ENCODE data around the gene STIMATE. TPM values are rescaled to one million over a fixed set of nuclear protein-coding genes. Genes with fewer than 3 reads are reported as not detected.

Gene STIMATE
- total and polyA plus RNA-seq, 2 experiments from 2014 or later: 11.2 to 23.6 TPM

GRCh38 chr3:52886049-52886730, 11.2 kb downstream of the STIMATE start:
- H3K36me3 ChIP-seq (ENCODE audit: insufficient read depth): no peaks in the 10 kb centered on the region
- DNase-seq (ENCODE audit: low spot score) (no peak), ATAC-seq (no peak)
- H3K27ac ChIP-seq (ENCODE audit: low read depth): no peak overlapping the region
- peaks cover 2% of the 10 kb centered on the region for H3K27me3 Mint-ChIP-seq (ENCODE audit: insufficient read depth, low read depth, poor library complexity)
- no peaks in the 10 kb centered on the region for H3K9me2 ChIP-seq (ENCODE audit: insufficient read depth)
- H3K27me3 ChIP-seq (ENCODE audit: insufficient read depth): no peaks in the 10 kb centered on the region
- H3K4me1 ChIP-seq (ENCODE audit: insufficient read depth): no peaks in the 10 kb centered on the region
- no peaks in the 10 kb centered on the region for H3F3A ChIP-seq (replicated peaks; ENCODE audit: low read depth)
- no peak overlapping the region for H3K4me3 Mint-ChIP-seq
- H2AFZ ChIP-seq: no peak overlapping the region
- H3K36me3 Mint-ChIP-seq (ENCODE audit: low read depth): peaks cover 16% of the 10 kb centered on the region; the same call in 2 of the 3 replicates
- H3K27ac Mint-ChIP-seq: no peak overlapping the region
- no peak overlapping the region for H3K4me2 ChIP-seq
- no peaks in the 10 kb centered on the region for H3K4me1 Mint-ChIP-seq
- peaks cover 13% of the 10 kb centered on the region for H4K20me1 ChIP-seq (replicated peaks; ENCODE audit: insufficient read depth)
- no peaks in the 10 kb centered on the region for H3K9me3 Mint-ChIP-seq
- peaks cover 22% of the 10 kb centered on the region; the same call in 1 of the 2 replicates for H3K79me2 ChIP-seq (replicated peaks; ENCODE audit: insufficient read depth)
- TF ChIP-seq EZH2phosphoT487 (IDR thresholded peaks at IDR 0.05; ENCODE audit: unreplicated experiment) (no peak), POLR2AphosphoS5 (IDR thresholded peaks at IDR 0.05; ENCODE audit: low read depth) (no peak)
- H3K4me3 ChIP-seq: no peak overlapping the region

DNA sequence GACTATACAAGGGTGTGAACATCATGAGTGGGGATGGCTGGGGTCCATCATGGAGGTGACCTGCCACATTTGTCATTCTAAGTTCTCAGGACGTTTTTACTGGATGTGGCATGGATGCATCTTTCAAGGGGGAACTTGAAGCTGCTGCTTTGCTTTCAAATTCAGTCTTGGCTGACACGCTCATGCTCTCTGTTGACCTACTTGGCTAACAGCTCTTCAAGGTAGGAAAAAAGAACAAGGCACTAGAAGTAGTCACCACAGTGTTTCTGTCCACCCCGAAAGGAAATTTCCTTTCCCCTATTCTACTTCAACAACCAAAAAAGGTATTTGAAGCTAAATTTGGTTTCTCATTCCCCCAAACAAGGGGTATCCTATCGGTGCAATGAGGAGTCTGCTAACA, 15.0 kb downstream of the STIMATE start:
- no peaks in the 10 kb centered on the region; the same call in none of the 2 replicates for H4K20me1 ChIP-seq (replicated peaks; ENCODE audit: insufficient read depth)
- Mint-ChIP-seq H3K36me3 (ENCODE audit: low read depth) (peaks cover 16% of the 10 kb centered on the region; the same call in 2 of the 3 replicates), H3K27ac (no peak overlapping the region), H3K4me1 (no peaks in the 10 kb centered on the region), H3K9me3 (no peaks in the 10 kb centered on the region), H3K27me3 (ENCODE audit: insufficient read depth, low read depth, poor library complexity) (peaks cover 5% of the 10 kb centered on the region), H3K4me3 (no peak overlapping the region)
- H3K9me2 ChIP-seq (ENCODE audit: insufficient read depth): no peaks in the 10 kb centered on the region
- H3K4me2 ChIP-seq: no peak overlapping the region
- H3K79me2 ChIP-seq (replicated peaks; ENCODE audit: insufficient read depth): peaks cover 14% of the 10 kb centered on the region
- H3F3A ChIP-seq (replicated peaks; ENCODE audit: low read depth): no peaks in the 10 kb centered on the region
- H3K27me3 ChIP-seq (ENCODE audit: insufficient read depth): no peaks in the 10 kb centered on the region
- no peak for DNase-seq (ENCODE audit: low spot score)
- ATAC-seq: no peak
- H3K27ac ChIP-seq (ENCODE audit: low read depth): no peak overlapping the region
- H3K4me3 ChIP-seq: no peak overlapping the region
- no peaks in the 10 kb centered on the region for H3K36me3 ChIP-seq (ENCODE audit: insufficient read depth)
- no peak overlapping the region for H2AFZ ChIP-seq
- H3K4me1 ChIP-seq (ENCODE audit: insufficient read depth): no peaks in the 10 kb centered on the region
- no peak for TF ChIP-seq ZNF331 (CRISPR knock-in tag; IDR thresholded peaks at IDR 0.05; ENCODE audit: low read depth)
- no peak for TF ChIP-seq ZNF462 (CRISPR knock-in tag; IDR thresholded peaks at IDR 0.05)
- TF ChIP-seq REST (IDR thresholded peaks at IDR 0.05; ENCODE audit: unreplicated experiment): no peak
- TF ChIP-seq EZH2 (IDR thresholded peaks at IDR 0.05; ENCODE audit: low read depth, unreplicated experiment): no peak
- TF ChIP-seq CREB1 (CRISPR knock-in tag; IDR thresholded peaks at IDR 0.05; ENCODE audit: low read depth): no peak
- TF ChIP-seq EZH2phosphoT487 (IDR thresholded peaks at IDR 0.05; ENCODE audit: unreplicated experiment): no peak
- TF ChIP-seq POLR2AphosphoS5 (IDR thresholded peaks at IDR 0.05; ENCODE audit: low read depth): no peak
- TF ChIP-seq NANOG (IDR thresholded peaks at IDR 0.05; ENCODE audit: borderline replicate concordance): no peak
- TF ChIP-seq JUNB (IDR thresholded peaks at IDR 0.05; ENCODE audit: unreplicated experiment): no peak

All from GM23338 (cell line).